ENCODE results near the gene DNAJC17. TPM values are rescaled to one million over a fixed set of nuclear protein-coding genes. Genes with fewer than 3 reads are reported as not detected.
A peak's percentile ranks its signal among the peaks of the same experiment; 100 is the strongest.

DNAJC17 gene
- total and polyA plus RNA-seq, 5 experiments from 2014 or later, result 17.5 to 38.4 (median 37.5) TPM

- H3K4me1 Mint-ChIP-seq, result peaks cover 7 to 35% (median 29%) of the 10 kb centered on the region in 4 donors
- H3K27ac Mint-ChIP-seq, result peak overlapping the region in 3 of 10 donors; percentile 17 to 77 (median 55)
- DNase-seq, result no peak
- ATAC-seq, result no peak
- H3K36me3 Mint-ChIP-seq, result peaks cover 0 to 10% (median 0%) of the 10 kb centered on the region in 3 donors
- POLR2A ChIA-PET, result interaction anchor here (0.5 to 1.1 kb wide), 2 partner anchors 11 to 16 kb away, joined by 3 to 8 read pairs; no protein-coding TSS in a partner anchor
- H3K4me3 Mint-ChIP-seq, result peak overlapping the region; percentile 5 to 81 (median 48)
- no peaks in the 10 kb centered on the region for H3K27me3 Mint-ChIP-seq
- H3K9me3 Mint-ChIP-seq, result no peaks in the 10 kb centered on the region
These were observed 50.3 kb downstream of the DNAJC17 start for GRCh38 chr15:40756938-40757337.

DNA sequence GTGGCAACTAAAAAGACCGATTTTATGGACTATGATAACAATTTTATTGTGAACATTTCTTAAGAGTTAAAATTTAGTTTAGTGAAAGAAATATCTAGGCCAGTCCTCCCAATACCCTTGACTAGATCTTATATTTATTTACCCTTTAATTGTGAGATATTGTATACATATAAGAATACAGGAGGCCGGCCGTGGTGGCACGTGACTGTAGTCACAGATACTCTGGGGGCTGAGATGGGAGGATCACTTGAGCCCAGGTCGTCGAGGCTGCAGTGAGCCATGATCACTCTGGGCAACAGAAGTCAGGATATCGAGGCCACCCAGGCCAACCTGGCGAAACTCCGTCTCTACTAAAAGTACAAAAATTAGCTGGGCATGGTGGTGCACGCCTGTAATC lies 51.5 kb downstream of the DNAJC17 start:
- Mint-ChIP-seq H3K36me3 (peaks cover 0 to 19% (median 2%) of the 10 kb centered on the region in 3 donors), H3K4me1 (peaks cover 9 to 35% (median 33%) of the 10 kb centered on the region in 4 donors), H3K4me3 (peak overlapping the region; percentile 90 to 98 (median 96)), H3K27ac (peak overlapping the region in 9 of 10 donors; percentile 89 to 99 (median 97)), H3K27me3 (no peaks in the 10 kb centered on the region), H3K9me3 (no peaks in the 10 kb centered on the region)
- no peak for DNase-seq
- POLR2A ChIA-PET, result interaction anchor here (1.1 kb wide), 1 partner anchor 13 kb away, joined by 8 read pairs; no protein-coding TSS in a partner anchor
- no peak for ATAC-seq

- peaks cover 9 to 35% (median 33%) of the 10 kb centered on the region in 4 donors for H3K4me1 Mint-ChIP-seq
- H3K9me3 Mint-ChIP-seq, result no peaks in the 10 kb centered on the region
- DNase-seq (peak; percentile 88 to 96 (median 92)), ATAC-seq (peak; percentile 94 to 96)
- H3K27ac Mint-ChIP-seq, result peak within 1 kb of the TSS; percentile 89 to 99 (median 96)
- peaks cover 0 to 21% (median 3%) of the 10 kb centered on the region in 3 donors for H3K36me3 Mint-ChIP-seq
- POLR2A ChIA-PET, result interaction anchor here (0.5 to 1.7 kb wide), 3 partner anchors 16 to 129 kb away, joined by 3 to 6 read pairs (median 3); partner anchors contain the start of gene RAD51
- no peaks in the 10 kb centered on the region for H3K27me3 Mint-ChIP-seq
- H3K4me3 Mint-ChIP-seq, result peak within 1 kb of the TSS; percentile 90 to 98 (median 96)
These were observed 52.1 kb downstream of the DNAJC17 start, which contains the start of gene RMDN3 for GRCh38 chr15:40754883-40755811. Gene RMDN3, minus strand, starts transcription at chr15:40755254. Its CDS starts 471 bp downstream, at chr15:40754783.

- DNase-seq (no peak), ATAC-seq (no peak)
- Mint-ChIP-seq H3K36me3 (peaks cover 0 to 26% (median 3%) of the 10 kb centered on the region in 3 donors), H3K9me3 (no peaks in the 10 kb centered on the region), H3K4me1 (peaks cover 9 to 35% (median 33%) of the 10 kb centered on the region in 4 donors), H3K4me3 (peak overlapping the region; percentile 90 to 98 (median 96)), H3K27me3 (no peaks in the 10 kb centered on the region), H3K27ac (peak overlapping the region in 9 of 10 donors; percentile 89 to 99 (median 97))
- POLR2A ChIA-PET, result interaction anchor here (0.5 to 1.7 kb wide), 4 partner anchors 17 to 790 kb away, joined by 3 to 6 read pairs (median 4); partner anchors contain the start of genes RAD51 and RPAP1
These were observed 52.7 kb downstream of the DNAJC17 start for GRCh38 chr15:40754574-40754882.

DNA sequence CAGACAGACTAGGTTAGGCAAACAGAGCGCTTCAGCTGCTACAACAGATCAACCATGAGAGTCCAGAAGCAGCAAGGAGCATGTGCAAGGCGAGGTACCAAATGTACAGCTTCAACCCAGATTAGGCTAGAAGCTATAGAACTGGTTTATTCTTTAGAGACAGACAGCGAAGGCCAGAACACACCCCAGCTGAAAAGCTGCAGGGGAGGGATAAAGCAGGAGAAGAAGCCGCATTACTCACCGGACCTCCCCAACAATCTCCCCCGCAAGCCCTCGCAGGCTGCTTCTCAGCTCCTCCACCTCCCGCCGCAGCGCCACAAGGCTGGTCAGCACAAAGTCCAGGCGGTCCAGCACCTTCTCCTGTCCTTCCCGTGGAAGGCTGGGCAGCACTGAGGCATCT lies 55.5 kb downstream of the DNAJC17 start:
- H3K27ac Mint-ChIP-seq, result peak overlapping the region in 1 of 10 donors; percentile 18
- H3K4me3 Mint-ChIP-seq, result peak overlapping the region in 1 of 10 donors; percentile 79
- DNase-seq (no peak), ATAC-seq (no peak)
- peaks cover 0 to 43% (median 3%) of the 10 kb centered on the region in 3 donors for H3K36me3 Mint-ChIP-seq
- H3K9me3 Mint-ChIP-seq, result no peaks in the 10 kb centered on the region
- H3K27me3 Mint-ChIP-seq, result no peaks in the 10 kb centered on the region
- peaks cover 11 to 38% (median 33%) of the 10 kb centered on the region in 4 donors for H3K4me1 Mint-ChIP-seq
- POLR2A ChIA-PET, result interaction anchor here (2.5 kb wide), 1 partner anchor 17 kb away, joined by 6 read pairs; the partner anchor contains the start of gene C15orf62

DNA sequence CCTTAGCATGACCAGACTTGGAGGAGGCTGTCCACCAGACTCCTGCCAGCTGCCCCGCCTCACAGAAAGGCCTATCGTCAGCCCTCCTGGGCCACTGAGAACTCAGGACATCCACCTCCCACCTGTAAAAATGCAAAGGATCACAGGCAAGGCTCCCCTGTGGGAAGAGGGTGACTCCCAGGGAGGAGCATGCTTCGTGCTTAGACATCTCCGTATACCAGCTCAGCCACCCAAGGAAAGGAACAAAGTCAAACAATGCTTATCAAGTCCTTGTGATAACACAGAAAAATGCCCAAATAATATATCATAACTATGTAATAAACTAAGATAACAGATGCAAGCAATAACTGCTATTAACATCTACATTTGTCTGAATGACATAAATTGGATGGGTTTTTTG lies 56.4 kb downstream of the DNAJC17 start:
- H3K4me3 Mint-ChIP-seq, result no peak overlapping the region
- DNase-seq, result no peak
- no peaks in the 10 kb centered on the region for H3K27me3 Mint-ChIP-seq
- peaks cover 0 to 43% (median 3%) of the 10 kb centered on the region in 3 donors for H3K36me3 Mint-ChIP-seq
- no peaks in the 10 kb centered on the region for H3K9me3 Mint-ChIP-seq
- ATAC-seq, result no peak
- no peak overlapping the region for H3K27ac Mint-ChIP-seq
- POLR2A ChIA-PET, result interaction anchor here (1.0 to 2.5 kb wide), 2 partner anchors 18 to 56 kb away, joined by 4 to 6 read pairs; partner anchors contain the start of genes C15orf62 and RAD51
- H3K4me1 Mint-ChIP-seq, result peaks cover 11 to 43% (median 33%) of the 10 kb centered on the region in 4 donors

- Mint-ChIP-seq H3K27me3 (no peaks in the 10 kb centered on the region), H3K27ac (no peak overlapping the region), H3K36me3 (peaks cover 0 to 55% (median 3%) of the 10 kb centered on the region in 3 donors), H3K9me3 (no peaks in the 10 kb centered on the region), H3K4me3 (no peak overlapping the region), H3K4me1 (peaks cover 14 to 47% (median 25%) of the 10 kb centered on the region in 4 donors)
- ATAC-seq, result no peak
- no peak for DNase-seq
- POLR2A ChIA-PET, result interaction anchor here (2.5 kb wide), 1 partner anchor 20 kb away, joined by 6 read pairs; the partner anchor contains the start of gene C15orf62
These were observed 58.1 kb downstream of the DNAJC17 start for GRCh38 chr15:40749151-40749630.

- no peaks in the 10 kb centered on the region for H3K27me3 Mint-ChIP-seq
- no peak for DNase-seq
- peaks cover 0 to 64% (median 3%) of the 10 kb centered on the region in 3 donors for H3K36me3 Mint-ChIP-seq
- ATAC-seq, result no peak
- POLR2A ChIA-PET, result no interaction called here
- no peak overlapping the region for H3K4me3 Mint-ChIP-seq
- H3K4me1 Mint-ChIP-seq, result peaks cover 9 to 46% (median 18%) of the 10 kb centered on the region in 4 donors
- H3K27ac Mint-ChIP-seq, result peak overlapping the region in 4 of 10 donors; percentile 22 to 63 (median 28)
- no peaks in the 10 kb centered on the region for H3K9me3 Mint-ChIP-seq
These were observed 59.3 kb downstream of the DNAJC17 start for GRCh38 chr15:40747685-40748631.

GRCh38 chr15:40746916-40747418 lies 60.3 kb downstream of the DNAJC17 start:
- no peaks in the 10 kb centered on the region for H3K27me3 Mint-ChIP-seq
- no peaks in the 10 kb centered on the region for H3K9me3 Mint-ChIP-seq
- DNase-seq, result no peak
- POLR2A ChIA-PET, result no interaction called here
- H3K4me1 Mint-ChIP-seq, result peaks cover 0 to 41% (median 10%) of the 10 kb centered on the region in 4 donors
- no peak overlapping the region for H3K4me3 Mint-ChIP-seq
- H3K27ac Mint-ChIP-seq, result peak overlapping the region in 2 of 10 donors; percentile 34 to 37
- peaks cover 0 to 65% (median 5%) of the 10 kb centered on the region in 3 donors for H3K36me3 Mint-ChIP-seq
- no peak for ATAC-seq

GRCh38 chr15:40744815-40745152 lies 62.5 kb downstream of the DNAJC17 start:
- Mint-ChIP-seq H3K27me3 (no peaks in the 10 kb centered on the region), H3K4me1 (peaks cover 0 to 38% (median 6%) of the 10 kb centered on the region in 4 donors), H3K36me3 (peaks cover 0 to 63% (median 2%) of the 10 kb centered on the region in 3 donors), H3K27ac (peak overlapping the region in 4 of 10 donors; percentile 31 to 97 (median 50)), H3K4me3 (no peak overlapping the region), H3K9me3 (no peaks in the 10 kb centered on the region)
- ATAC-seq, result no peak
- no peak for DNase-seq
- POLR2A ChIA-PET, result interaction anchor here (0.6 kb wide), 1 partner anchor 834 kb away, joined by 4 read pairs; no protein-coding TSS in a partner anchor

Data from naive thymus-derived CD8-positive, alpha-beta T cell (primary cell).